ENCODE data around the gene PIP5K1C. TPM values are rescaled to one million over a fixed set of nuclear protein-coding genes. Genes with fewer than 3 reads are reported as not detected.
"Not testable (repeated sequence)": the region's sequence is repeated elsewhere in the genome, so short reads cannot be mapped to it uniquely, and the experiment has no call there.

Gene PIP5K1C
- total RNA-seq, 1 donor from 2014 or later = 22.5 TPM

DNA sequence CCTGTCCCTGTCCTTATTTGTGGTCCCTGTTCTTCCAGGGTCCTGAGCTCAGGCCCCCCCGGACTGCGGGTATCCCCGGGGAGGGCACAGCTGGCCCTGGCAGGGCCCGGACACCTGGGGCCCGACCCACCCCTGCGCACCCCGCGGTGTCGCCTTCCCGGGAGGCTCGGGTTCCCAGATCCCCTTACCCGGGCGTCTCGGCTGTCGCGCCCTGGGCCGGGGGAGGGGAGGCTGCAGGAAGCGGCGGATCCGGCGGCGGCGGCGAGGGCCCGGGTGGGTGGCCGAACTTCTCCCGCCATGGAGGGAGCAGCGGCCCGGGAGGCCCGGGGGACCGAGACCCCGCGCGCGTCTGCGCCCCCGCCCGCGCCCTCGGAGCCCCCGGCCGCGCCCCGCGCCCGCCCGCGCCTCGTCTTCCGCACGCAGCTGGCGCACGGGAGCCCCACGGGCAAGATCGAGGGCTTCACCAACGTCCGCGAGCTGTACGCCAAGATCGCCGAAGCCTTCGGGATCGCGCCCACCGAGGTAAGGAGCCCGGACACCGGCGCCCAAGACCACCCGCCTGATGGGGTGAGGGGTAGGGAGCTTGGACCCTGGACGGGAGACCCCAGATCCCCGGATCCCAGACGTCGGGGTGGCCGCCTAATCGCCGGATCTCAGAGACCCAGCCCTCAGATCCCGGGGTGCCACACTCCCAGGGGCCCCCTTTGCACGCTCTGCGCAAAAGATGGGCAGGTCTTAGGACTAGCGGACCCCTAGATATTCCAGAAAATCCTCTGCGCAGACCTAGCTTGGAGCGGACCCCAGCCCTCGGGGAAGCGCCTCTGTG is 114.8 kb downstream of the PIP5K1C start, which contains the start of gene GIPC3:
Gene GIPC3 (plus strand): TSS at position 178 of the 826 bp plus-strand sequence. CDS start 120 bp downstream, at position 298.
- no peaks in the 10 kb centered on the region for H3K36me3 Mint-ChIP-seq (ENCODE audit: low read depth)

DNA sequence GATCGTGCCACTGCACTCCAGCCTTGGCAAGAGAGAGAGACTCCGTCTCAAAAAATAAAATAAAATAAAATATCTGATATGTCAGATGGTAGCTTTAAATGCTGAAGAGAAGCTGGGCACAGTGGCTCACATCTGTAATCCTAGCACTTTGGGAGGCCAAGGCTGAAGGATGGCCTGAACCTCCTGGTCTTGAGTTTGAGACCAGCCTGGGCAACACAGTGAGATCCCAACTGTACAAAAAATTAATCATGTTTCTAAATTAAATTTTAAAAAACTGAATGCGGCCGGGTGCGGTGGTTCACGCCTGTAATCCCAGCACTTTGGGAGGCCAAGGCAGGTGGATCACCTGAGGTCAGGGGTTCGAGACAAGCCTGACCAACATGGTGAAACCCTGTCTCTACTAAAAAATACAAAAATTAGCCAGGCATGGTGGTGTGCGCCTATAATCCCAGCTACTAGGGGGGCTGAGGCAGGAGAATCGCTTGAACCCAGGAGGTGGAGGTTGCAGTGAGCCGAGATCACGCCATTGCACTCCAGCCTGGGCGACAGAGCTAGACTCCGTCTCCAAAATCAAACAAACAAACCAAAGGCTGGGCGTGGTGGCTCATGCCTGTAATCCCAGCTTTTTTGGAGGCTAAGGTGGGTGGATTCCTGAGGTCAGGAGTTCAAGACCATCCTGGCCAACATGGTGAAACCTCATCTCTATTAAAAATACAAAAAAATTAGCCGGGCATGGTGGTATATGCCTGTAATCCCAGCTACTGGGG is 116.0 kb downstream of the PIP5K1C start:
- H3K4me1 Mint-ChIP-seq; H3K9me3 Mint-ChIP-seq; H3K27me3 Mint-ChIP-seq; intact Hi-C loops (cut with micrococcal nuclease); DNase-seq; H3K4me3 Mint-ChIP-seq; H3K36me3 Mint-ChIP-seq (ENCODE audit: low read depth); H3K27ac Mint-ChIP-seq: not testable (repeated sequence)

More for the DNA sequence above, 114.8 kb downstream of the PIP5K1C start, which contains the start of gene GIPC3:
- Mint-ChIP-seq H3K4me3 (no peak within 1 kb of the TSS), H3K27ac (no peak within 1 kb of the TSS), H3K4me1 (no peaks in the 10 kb centered on the region), H3K9me3 (no peaks in the 10 kb centered on the region), H3K27me3 (peaks cover 2% of the 10 kb centered on the region)
- intact Hi-C loops (cut with micrococcal nuclease) = no loop called here
- no peak for DNase-seq

- H3K36me3 Mint-ChIP-seq (ENCODE audit: low read depth); H3K27me3 Mint-ChIP-seq; H3K4me1 Mint-ChIP-seq; H3K27ac Mint-ChIP-seq; H3K9me3 Mint-ChIP-seq; intact Hi-C loops (cut with micrococcal nuclease); DNase-seq; H3K4me3 Mint-ChIP-seq: not testable (repeated sequence)
These were observed 118.5 kb downstream of the PIP5K1C start for GRCh38 chr19:3581792-3582191.

Other genes with a start within 250 kb of the PIP5K1C start
- 0.33 TPM in 1 of 2 replicates, not detected in the other for gene SMIM24, start 219.9 kb downstream of the PIP5K1C start, total RNA-seq
- gene SMIM44, start 217.0 kb downstream of the PIP5K1C start, total RNA-seq = not detected in 2 replicates
- 21.5 and 24.4 TPM in 2 replicates for gene DOHH, start 199.8 kb downstream of the PIP5K1C start, total RNA-seq
- gene FZR1, start 194.2 kb downstream of the PIP5K1C start, total RNA-seq = 37.3 and 38.7 TPM in 2 replicates
- 1.4 and 2.2 TPM in 2 replicates for gene TEKTIP1, start 161.3 kb downstream of the PIP5K1C start, total RNA-seq
- 119 and 124 TPM in 2 replicates for gene MFSD12, start 142.9 kb downstream of the PIP5K1C start, total RNA-seq
- 53.7 and 59.3 TPM in 2 replicates for gene HMG20B, start 127.5 kb downstream of the PIP5K1C start, total RNA-seq
- gene GIPC3, start 115.0 kb downstream of the PIP5K1C start, total RNA-seq = 0.36 and 0.37 TPM in 2 replicates
- gene TBXA2R, start 93.6 kb downstream of the PIP5K1C start, total RNA-seq = 0.42 and 0.50 TPM in 2 replicates
- gene CACTIN, start 73.7 kb downstream of the PIP5K1C start, total RNA-seq = 37.4 and 39.6 TPM in 2 replicates
- gene TJP3, start 7.9 kb upstream of the PIP5K1C start, total RNA-seq = 0.09 TPM in 1 of 2 replicates, not detected in the other
- gene APBA3, start 61.2 kb upstream of the PIP5K1C start, total RNA-seq = 41.5 and 48.7 TPM in 2 replicates
- gene MRPL54, start 62.2 kb upstream of the PIP5K1C start, total RNA-seq = 91.4 and 96.6 TPM in 2 replicates
- gene RAX2, start 71.8 kb upstream of the PIP5K1C start, total RNA-seq = not detected in 2 replicates
- gene MATK, start 85.9 kb upstream of the PIP5K1C start, total RNA-seq = 31.6 and 32.3 TPM in 2 replicates
- gene ZFR2, start 168.6 kb upstream of the PIP5K1C start, total RNA-seq = not detected in 2 replicates
- not detected in 2 replicates for gene ATCAY, start 180.2 kb upstream of the PIP5K1C start, total RNA-seq
- gene NMRK2, start 232.6 kb upstream of the PIP5K1C start, total RNA-seq = not detected in 2 replicates

All from activated CD4-positive, alpha-beta T cell treated with anti-CD3 and anti-CD28 coated beads, Interleukin-2, amount 10 ng/mL, durations not matched to agents 24 days and 14 days (primary cell).